Lung (tissue), 12 donors: ENCODE results near the gene PFKFB1. TPM values are rescaled to one million over a fixed set of nuclear protein-coding genes. Genes with fewer than 3 reads are reported as not detected.
A peak's percentile ranks its signal among the peaks of the same experiment; 100 is the strongest.

ENCODE experiments used
- ATAC-seq: fragments of 200-7000 bp; cut with Tn5 transposase; one replicate; pipeline ENCODE4 v1.9.1; 2020; ENCODE audit warnings: moderate number of reproducible peaks; ENCODE audit not compliant: insufficient read depth, low FRiP score
- DNase-seq, 3 donors: peaks; one replicate each; pipeline ENCODE4 v3.0.0-alpha.2; 2013 to 2017
- H3K27ac ChIP-seq, 2 donors: one replicate each; pipeline ENCODE4 v1.5.1; 2013; ENCODE audit warnings: mild to moderate bottlenecking in 2 of 2, moderate library complexity in 2 of 2, control low read depth in 1 of 2, inconsistent platforms in 1 of 2, low read depth in 1 of 2, low read length in 1 of 2
- H3K27me3 ChIP-seq, 3 donors: one replicate each; pipeline ENCODE4 v1.5.1; 2013; ENCODE audit warnings: low read length in 2 of 3; ENCODE audit not compliant: control insufficient read depth in 3 of 3, insufficient read depth in 3 of 3
- H3K36me3 ChIP-seq, 4 donors: one replicate each; pipeline ENCODE4 v1.5.1; 2013; ENCODE audit warnings: low read length in 4 of 4, mild to moderate bottlenecking in 1 of 4, moderate library complexity in 1 of 4; ENCODE audit not compliant: control insufficient read depth in 4 of 4, insufficient read depth in 4 of 4
- H3K4me1 ChIP-seq, 5 donors: one replicate each; pipeline ENCODE4 v1.5.1; 2013; ENCODE audit warnings: low read length in 5 of 5, mild to moderate bottlenecking in 2 of 5, moderate library complexity in 1 of 5; ENCODE audit not compliant: control insufficient read depth in 5 of 5, insufficient read depth in 5 of 5
- H3K4me3 ChIP-seq: one replicate; pipeline ENCODE4 v1.5.1; 2013; ENCODE audit warnings: mild to moderate bottlenecking, control low read depth, moderate library complexity
- H3K9ac ChIP-seq, 2 donors: one replicate each; pipeline ENCODE4 v1.5.1; 2013; ENCODE audit warnings: low read length in 2 of 2, control low read depth in 1 of 2; ENCODE audit not compliant: insufficient read depth in 1 of 2
- H3K9me3 ChIP-seq, 4 donors: one replicate each; pipeline ENCODE4 v1.5.1; 2013; ENCODE audit warnings: low read length in 3 of 4, mild to moderate bottlenecking in 1 of 4, moderate library complexity in 1 of 4; ENCODE audit not compliant: control insufficient read depth in 4 of 4, insufficient read depth in 3 of 4
- CTCF ChIP-seq: IDR thresholded peaks from 2 replicates; pipeline ENCODE4 v1.5.1; 2012; ENCODE audit warnings: mild to moderate bottlenecking; ENCODE audit errors: control extremely low read depth, extremely low read depth
- WGBS, 2 donors: extraction: QIAGEN DNeasy Blood & Tissue Kit; methylation state at CpG; one replicate each; pipeline ENCODE4 v1.1.7; 2013; 5-methylcytosine and 5-hydroxymethylcytosine counted together
- polyA plus RNA-seq, 2 donors: library from polyadenylated mRNA; stranded (reverse); fragments of 200-250 nt; gene quantifications; one replicate each; pipeline ENCODE4 v1.2.1, GENCODE V29; 2013
- total RNA-seq, 2 donors: library from RNA; depleted of rRNA in 1 of 2; stranded (reverse); fragments of >200 nt in 1 of 2; gene quantifications; one replicate each; pipeline ENCODE4 v1.2.1, GENCODE V29; 2014 to 2021
- donor health status: control.
- donor health status: control.
- donor health status: Bipolar disorder and iron deficiency.
- donor health status: healthy.
- donor health status: DM: yes; HTN: yes; CAD: no.

The PFKFB1 gene
- total and polyA plus RNA-seq, 4 donors = 0.06 to 0.34 (median 0.15) TPM

- H3K36me3 ChIP-seq = peaks cover 0 to 3% (median 0%) of the 10 kb centered on the region in 4 donors
- no peaks in the 10 kb centered on the region for H3K9me3 ChIP-seq
- DNase-seq (peak in 1 of 3 donors; percentile 16), ATAC-seq (no peak)
- no peak overlapping the region for H3K27ac ChIP-seq
- 39 to 58% methylated on average over 2 of the region's 2 CpGs for WGBS, 2 donors
- H3K4me3 ChIP-seq = no peak overlapping the region
- peak overlapping the region in 1 of 2 donors; percentile 32 for H3K9ac ChIP-seq
- H3K4me1 ChIP-seq = peaks cover 0 to 15% (median 0%) of the 10 kb centered on the region in 5 donors
- no peak for TF ChIP-seq CTCF
- peaks cover 0 to 6% (median 2%) of the 10 kb centered on the region in 3 donors for H3K27me3 ChIP-seq
Measured at GRCh38 chrX:55011294-55011693, 17.3 kb upstream of the PFKFB1 start.

GRCh38 chrX:55008571-55009358 is 14.8 kb upstream of the PFKFB1 start:
- H3K9me3 ChIP-seq = no peaks in the 10 kb centered on the region
- peak overlapping the region; percentile 52 to 68 for H3K27ac ChIP-seq
- H3K27me3 ChIP-seq = peaks cover 0 to 3% (median 0%) of the 10 kb centered on the region in 3 donors
- 31 to 52% methylated on average over 9 of the region's 9 CpGs for WGBS, 2 donors
- TF ChIP-seq CTCF = no peak
- no peak for ATAC-seq
- peaks cover 4 to 12% (median 6%) of the 10 kb centered on the region in 4 donors for H3K36me3 ChIP-seq
- H3K4me3 ChIP-seq = no peak overlapping the region
- peak in 1 of 3 donors; percentile 4 for DNase-seq
- H3K9ac ChIP-seq = no peak overlapping the region
- H3K4me1 ChIP-seq = peaks cover 0 to 15% (median 0%) of the 10 kb centered on the region in 5 donors

- peaks cover 4 to 17% (median 9%) of the 10 kb centered on the region in 4 donors for H3K36me3 ChIP-seq
- H3K27ac ChIP-seq = peak overlapping the region in 1 of 2 donors; percentile 26
- peak in 1 of 3 donors; percentile 11 for DNase-seq
- H3K27me3 ChIP-seq = peaks cover 0 to 3% (median 0%) of the 10 kb centered on the region in 3 donors
- TF ChIP-seq CTCF = no peak
- H3K9ac ChIP-seq = no peak overlapping the region
- 61 to 67% methylated on average over 6 of the region's 6 CpGs for WGBS, 2 donors
- peaks cover 0 to 15% (median 0%) of the 10 kb centered on the region in 5 donors for H3K4me1 ChIP-seq
- no peaks in the 10 kb centered on the region for H3K9me3 ChIP-seq
- no peak overlapping the region for H3K4me3 ChIP-seq
- ATAC-seq = no peak
Measured at GRCh38 chrX:55007656-55008055, 13.7 kb upstream of the PFKFB1 start.
